COLO668 (cell line): ENCODE results near the gene SLC4A1AP.
"Not testable (repeated sequence)": the region's sequence is repeated elsewhere in the genome, so short reads cannot be mapped to it uniquely, and the experiment has no call there.

ENCODE experiments used
- DNase-seq: peaks from one replicate; lab custom pipeline; 2025; ENCODE audit not compliant: unreplicated experiment; lab: John Stamatoyannopoulos, UW

SLC4A1AP gene

GRCh38 chr2:27663285-27664153 is at the start of gene SLC4A1AP, which contains the start of gene SUPT7L:
SLC4A1AP (plus strand) TSS chr2:27663889; CDS start chr2:27663915, 26 bp downstream.
SUPT7L (minus strand) TSS chr2:27663614; CDS start chr2:27662192, 1,422 bp downstream.
- DNase-seq = peak; percentile 77

- no peak for DNase-seq
Measured at GRCh38 chr2:27613985-27614384, 49.7 kb upstream of the SLC4A1AP start.

- DNase-seq = no peak
Measured at GRCh38 chr2:27615316-27615715, 48.4 kb upstream of the SLC4A1AP start.

- DNase-seq = no peak
Measured at GRCh38 chr2:27621524-27621923, 42.2 kb upstream of the SLC4A1AP start.

GRCh38 chr2:27622921-27623384 is 40.7 kb upstream of the SLC4A1AP start:
- DNase-seq = no peak

- DNase-seq = no peak
Measured at GRCh38 chr2:27624943-27625342, 38.7 kb upstream of the SLC4A1AP start.

GRCh38 chr2:27626323-27626722 is 37.4 kb upstream of the SLC4A1AP start:
- not testable (repeated sequence) for DNase-seq

GRCh38 chr2:27626921-27627320 is 36.8 kb upstream of the SLC4A1AP start:
- not testable (repeated sequence) for DNase-seq

GRCh38 chr2:27627963-27628766 is 35.5 kb upstream of the SLC4A1AP start:
- DNase-seq = peak; percentile 36

- DNase-seq = peak; percentile 83
Measured at GRCh38 chr2:27628767-27629709, 34.7 kb upstream of the SLC4A1AP start, which contains the start of the genes CCDC121 and GPN1. CCDC121 (minus strand) TSS chr2:27629012; CDS start chr2:27627799, 1,213 bp downstream. GPN1 (plus strand) TSS chr2:27629050; CDS start chr2:27629059, 9 bp downstream.

GRCh38 chr2:27630257-27630656 is 33.4 kb upstream of the SLC4A1AP start:
- DNase-seq = not testable (repeated sequence)

- DNase-seq = no peak
Measured at GRCh38 chr2:27634291-27634690, 29.4 kb upstream of the SLC4A1AP start.

GRCh38 chr2:27636766-27637165 is 26.9 kb upstream of the SLC4A1AP start:
- DNase-seq = no peak

GRCh38 chr2:27638037-27638637 is 25.6 kb upstream of the SLC4A1AP start:
- DNase-seq = no peak

GRCh38 chr2:27638709-27639108 is 25.0 kb upstream of the SLC4A1AP start:
- DNase-seq = no peak

- no peak for DNase-seq
Measured at GRCh38 chr2:27640722-27641245, 22.9 kb upstream of the SLC4A1AP start.

- no peak for DNase-seq
Measured at GRCh38 chr2:27645197-27645596, 18.5 kb upstream of the SLC4A1AP start.

GRCh38 chr2:27647289-27647688 is 16.4 kb upstream of the SLC4A1AP start:
- no peak for DNase-seq

GRCh38 chr2:27647737-27648136 is 16.0 kb upstream of the SLC4A1AP start:
- DNase-seq = no peak

- no peak for DNase-seq
Measured at GRCh38 chr2:27651056-27651455, 12.6 kb upstream of the SLC4A1AP start.
